Stimulated activated CD4-positive, alpha-beta T cell treated with anti-CD3 and anti-CD28 coated beads, Interleukin-4, amount 100 ng/mL, for 48 hours (primary cell): Measurements from ENCODE around the gene CA10.

Source experiments
- DNase-seq, 2 donors: peaks; one replicate each; pipeline ENCODE4 v3.0.0-alpha.2; 2020; ENCODE audit warnings: low read depth in 2 of 2

CA10 gene

DNA sequence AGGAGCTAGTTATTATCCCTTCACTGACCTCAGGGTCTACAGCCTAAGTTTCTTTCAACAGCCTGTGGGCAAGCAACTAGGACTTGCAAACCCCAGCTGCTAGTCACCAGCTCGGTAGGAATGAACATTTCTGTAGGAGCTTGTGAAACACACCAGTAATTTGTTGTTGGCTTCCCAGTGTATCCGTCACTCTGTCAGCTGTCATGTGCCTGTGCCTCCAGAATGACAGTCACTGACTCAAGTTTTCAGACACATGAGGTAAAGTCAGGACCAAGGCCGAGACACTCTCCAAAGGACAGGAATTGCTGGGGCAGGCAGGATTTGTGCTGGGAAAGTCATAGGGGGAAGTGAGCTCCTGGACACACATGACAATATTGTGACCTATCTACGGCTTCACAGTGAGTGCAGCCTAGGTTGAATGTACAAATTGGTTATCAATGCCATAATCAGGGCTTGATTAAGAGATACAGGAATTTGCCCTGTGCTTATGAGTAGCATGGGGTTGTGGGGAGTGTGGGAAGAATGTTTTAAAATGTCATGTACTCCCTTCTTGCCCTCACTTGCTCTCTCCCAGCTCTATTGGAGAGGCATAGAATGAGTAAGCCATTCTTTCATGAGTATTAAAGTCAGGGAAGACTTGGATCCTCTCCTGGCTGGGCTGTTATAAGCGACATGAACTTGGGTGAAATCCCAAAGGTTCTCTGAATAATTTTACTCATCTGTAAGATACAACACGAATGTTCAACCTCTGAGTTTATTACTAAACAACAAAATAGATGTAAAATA, 506.8 kb downstream of the CA10 start:
- no peak for DNase-seq

DNA sequence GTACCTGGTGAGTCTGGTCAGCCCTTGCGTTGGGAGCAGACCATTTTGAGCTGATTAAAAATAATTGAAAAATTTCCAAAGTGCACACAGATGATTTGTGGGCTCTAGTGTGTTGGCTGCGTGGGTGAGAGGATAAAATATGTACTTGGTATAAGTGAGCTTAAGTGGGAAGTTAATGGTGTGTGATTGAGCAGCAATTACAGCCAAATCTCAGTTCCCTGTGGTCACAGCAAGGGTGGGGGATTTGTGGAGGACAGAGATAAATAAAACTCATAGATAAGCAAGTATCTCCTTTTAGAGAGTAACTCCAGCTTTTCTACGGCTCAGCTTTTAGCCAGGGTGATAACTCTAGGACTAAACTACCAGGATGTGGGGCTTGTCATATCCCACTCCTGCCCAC, 507.7 kb downstream of the CA10 start:
- DNase-seq, result no peak

DNA sequence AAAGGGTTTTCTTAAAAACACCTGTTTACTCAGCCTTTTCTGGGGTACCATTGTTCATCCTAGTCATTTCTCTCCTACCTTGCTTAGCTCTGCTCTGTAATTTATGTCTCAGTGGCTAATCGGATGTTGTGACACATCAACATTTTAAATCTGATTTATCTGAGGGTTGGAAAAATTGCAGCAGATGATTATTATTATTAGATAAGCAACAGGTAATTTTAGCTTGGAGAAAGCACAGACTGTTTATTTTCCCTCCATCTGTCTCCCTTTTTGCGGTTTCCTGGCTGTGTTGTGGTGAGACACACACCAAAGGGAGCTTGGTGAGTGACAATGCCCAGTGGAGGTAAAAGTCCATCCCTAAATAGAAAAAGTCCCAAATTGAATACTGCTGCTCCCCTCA, 508.3 kb downstream of the CA10 start:
- no peak for DNase-seq

DNA sequence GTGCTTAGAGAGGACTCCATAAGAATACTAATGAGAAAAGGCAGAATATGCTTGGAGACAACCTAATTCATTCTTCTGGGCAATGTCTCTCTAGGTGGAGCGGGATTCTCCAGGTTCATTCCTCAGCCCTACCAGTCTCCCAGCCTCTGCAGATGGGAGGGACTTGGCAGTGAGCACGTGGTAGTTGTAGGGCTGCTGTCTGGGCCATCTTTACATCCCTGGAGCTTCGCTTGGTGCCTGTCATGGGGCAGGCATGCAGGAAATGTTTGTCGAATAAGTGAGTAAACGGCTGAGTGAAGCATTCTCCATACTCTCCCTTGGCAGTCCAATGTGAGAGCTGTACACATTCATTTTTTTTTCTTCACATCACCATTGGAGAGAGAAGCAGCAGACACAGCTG, 510.7 kb downstream of the CA10 start:
- no peak for DNase-seq

DNA sequence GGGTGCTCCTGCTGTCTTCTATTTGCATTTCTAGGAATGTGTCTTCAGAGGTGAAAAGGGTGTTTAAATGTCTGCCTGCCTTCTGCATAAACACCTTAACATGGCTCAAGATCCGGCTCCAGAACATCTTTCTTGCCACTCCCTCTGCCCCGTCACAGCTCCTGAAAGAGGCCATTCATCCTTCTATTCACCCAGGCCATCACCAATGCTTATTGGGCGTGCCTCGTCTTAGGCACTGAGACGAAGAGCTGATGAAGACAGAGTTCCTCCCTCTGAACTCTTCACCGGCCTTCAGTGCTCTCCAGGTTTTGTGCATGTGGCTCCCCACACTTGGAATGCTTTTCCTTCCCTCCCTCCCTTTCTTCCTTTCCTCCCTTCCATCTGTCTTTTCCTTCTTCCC, 511.4 kb downstream of the CA10 start:
- no peak for DNase-seq

DNA sequence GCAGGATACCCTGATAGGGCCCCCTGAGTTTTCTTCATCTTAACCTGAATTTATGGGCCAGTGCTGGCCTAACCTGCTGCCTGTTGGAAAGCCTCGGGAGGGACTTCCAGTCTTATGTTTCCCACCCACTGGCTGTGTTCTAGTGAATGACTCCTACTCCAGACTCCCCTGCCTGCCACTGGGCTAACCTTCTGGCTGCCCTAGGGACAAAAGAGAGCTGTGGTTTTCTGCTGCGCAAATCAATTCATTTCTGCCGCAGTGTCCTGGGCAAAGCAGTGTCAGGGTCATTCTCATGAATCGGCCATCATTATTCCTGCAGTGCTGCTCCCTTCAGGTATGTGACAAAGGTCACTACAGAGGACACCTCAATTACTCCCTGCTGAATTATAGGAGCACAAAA, 512.0 kb downstream of the CA10 start:
- no peak for DNase-seq

DNA sequence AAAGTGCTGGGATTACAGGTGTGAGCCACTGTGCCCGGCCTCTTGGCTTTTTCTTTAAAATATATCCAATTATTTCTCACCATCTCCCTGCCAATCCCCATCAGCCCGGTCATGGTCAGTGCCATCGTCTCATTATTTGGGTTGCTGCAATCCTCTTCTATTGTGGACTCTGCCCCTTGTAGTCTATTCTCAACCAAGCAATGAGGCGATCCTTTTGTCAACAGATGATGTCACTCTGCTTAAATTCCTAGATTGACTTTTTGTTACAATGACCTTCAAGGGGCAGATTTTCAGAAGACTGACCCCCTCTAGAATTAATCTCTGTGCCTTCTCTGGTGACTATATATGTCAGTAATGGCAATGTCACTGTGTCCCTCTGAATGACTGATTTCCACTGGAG, 513.5 kb downstream of the CA10 start:
- no peak for DNase-seq

DNA sequence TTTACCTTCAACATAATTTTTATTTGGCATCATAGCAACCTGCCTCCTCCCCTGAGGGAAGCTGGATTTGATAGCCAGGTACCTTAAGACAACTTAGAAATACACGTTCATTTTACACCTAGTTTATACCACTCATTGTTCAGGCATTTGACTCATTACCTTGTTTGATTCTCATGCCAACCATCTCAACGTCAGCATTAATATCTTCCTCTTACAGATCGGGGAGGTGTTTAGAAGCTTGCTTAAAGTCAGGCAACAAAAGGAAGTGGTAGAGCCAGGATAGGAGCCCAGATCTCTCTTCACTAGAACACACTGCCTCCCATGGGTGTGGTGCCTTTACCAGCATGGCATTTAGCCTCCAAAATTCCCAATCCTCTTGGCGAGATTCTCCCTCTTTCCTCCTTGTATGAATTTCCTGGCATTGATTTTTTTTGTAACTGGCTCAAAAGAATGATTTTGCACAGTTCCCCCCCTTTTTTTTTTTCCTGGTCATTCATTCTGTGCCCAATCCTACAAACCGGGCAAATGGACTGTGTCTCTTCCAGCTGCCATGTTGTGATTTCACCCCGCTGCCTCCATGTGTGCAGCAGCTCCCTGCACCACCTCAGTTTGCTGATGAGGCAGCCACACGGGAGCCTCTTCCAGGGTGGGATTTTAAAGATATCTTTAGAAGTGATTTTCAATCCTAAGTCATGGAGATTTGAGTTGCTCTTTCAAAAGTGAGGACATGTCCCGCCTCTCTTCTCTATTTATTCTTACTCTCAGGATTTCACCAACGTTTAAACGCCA, 514.6 kb downstream of the CA10 start:
- DNase-seq, result no peak

DNA sequence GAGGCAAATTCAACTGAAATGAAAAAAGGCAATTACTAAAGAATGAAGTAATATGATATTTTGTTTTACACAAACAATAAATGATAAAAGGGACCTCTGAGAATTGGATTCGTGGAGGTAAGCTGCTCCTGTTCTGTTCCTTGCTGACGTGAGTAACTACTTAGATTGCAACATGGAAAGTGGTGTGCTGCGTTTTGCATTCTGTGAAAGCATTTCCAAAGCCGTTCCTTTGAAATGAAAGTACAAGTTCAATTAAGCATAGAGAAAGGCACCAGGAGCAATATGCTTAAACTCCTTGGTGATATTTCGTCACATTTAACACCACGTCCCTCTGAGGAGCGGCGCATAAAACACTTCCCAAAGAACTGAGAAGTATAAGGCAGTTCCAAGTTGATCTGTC, 516.5 kb downstream of the CA10 start:
- no peak for DNase-seq

DNA sequence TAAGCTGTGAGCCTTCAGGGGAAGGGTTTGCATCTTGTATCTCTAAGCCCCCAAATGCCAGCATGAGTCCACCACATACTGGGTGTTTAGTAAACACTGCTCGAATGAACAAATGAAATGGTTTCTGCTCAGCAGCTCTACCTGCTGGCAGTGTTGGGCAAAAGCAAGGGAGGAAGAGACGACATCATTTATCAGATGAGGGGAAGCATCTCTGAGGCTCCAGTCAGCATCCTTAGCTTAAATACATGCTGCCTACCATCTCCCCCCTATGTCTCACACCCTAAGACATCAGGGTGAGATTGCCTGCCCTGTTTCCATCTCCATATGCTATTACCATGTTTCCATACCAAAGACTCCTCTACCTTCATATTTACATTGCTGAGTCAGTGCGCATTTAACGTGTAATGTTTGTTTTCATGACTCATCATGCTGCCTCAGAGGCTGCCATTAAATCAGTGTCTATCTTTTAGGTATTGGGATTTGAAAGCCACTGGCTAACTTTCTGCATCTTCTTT, 518.3 kb downstream of the CA10 start:
- no peak for DNase-seq

DNA sequence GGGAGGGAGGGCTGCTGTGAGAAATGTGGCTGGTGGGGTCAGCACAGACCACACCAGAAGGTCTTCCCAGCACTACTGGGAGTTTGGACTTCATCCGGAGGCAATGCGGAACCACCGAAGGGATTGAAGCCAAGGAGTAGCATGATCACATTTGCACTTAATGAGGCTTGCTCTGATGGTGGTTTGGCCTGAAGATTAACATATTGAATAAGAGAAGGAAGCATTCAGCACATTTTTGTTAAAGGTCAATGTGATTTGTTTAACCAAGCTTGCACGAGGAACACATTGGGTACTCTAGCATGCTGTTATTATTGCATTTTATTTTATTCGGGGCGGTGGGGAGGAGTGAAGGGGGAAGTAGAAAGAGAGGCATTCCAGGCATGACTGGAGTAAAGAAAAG, 519.5 kb downstream of the CA10 start:
- DNase-seq, result no peak

DNA sequence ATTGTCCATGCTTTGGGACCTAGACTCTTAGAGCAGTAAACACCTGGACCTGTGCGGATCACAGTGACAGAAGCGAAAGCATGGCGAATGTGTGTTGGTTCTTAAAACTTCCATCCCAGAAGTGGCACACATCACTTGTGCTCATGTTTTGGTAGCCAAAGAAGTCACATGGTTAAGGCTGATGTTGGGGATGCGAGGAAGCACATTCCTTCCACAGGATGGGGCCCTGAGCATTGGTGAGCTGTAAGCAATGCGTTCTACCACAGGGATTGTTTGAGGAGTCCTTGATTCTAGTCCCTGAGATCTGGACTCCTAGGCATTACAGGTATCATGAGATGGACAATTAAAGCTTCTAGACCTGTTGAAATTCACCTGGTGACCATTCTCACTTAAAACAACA, 522.2 kb downstream of the CA10 start:
- no peak for DNase-seq

DNA sequence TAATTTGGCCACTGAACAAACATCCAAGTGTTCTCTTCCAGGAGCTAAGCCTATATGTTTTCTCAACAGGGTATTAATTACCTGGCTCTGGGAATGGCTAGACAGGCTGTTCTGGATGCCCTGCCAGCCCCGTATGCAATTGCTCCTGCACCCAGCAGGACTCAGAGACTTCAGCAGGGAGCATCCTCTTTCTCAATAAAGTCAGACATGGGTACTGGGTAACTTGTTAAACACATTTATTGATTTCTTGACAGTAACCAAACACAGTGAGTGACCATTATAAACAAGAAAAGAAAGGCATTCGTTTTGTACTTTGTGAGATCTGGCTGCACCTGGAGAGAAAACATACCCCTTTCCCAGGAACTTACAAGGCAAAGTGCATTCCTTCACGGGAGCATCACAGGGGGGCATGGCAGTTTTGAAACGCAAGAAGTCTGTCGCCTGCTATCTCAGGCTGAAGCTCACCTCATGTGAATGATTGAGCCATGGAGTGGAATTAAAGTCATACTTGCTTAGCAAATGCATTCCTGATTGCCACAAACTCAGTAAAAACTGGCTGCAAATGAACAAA, 528.3 kb downstream of the CA10 start:
- no peak for DNase-seq

DNA sequence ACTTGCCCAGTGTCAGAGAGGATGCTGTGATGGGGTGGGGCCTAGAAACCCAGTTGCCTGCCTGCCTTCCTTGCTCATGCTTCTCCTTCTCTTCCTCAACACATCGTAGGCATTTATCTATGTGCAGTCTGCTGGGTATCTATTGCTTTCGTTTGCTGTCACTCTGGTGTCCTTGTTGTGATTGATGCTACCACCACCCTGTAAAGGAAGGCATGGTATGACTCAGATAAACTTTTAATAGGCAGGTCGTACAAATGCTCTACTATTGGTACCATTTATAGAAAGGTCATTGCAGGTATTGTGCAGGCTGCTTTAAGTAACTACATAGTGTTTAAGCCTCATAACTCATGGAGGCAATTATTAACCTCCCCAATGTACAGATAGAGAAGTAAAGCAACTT, 529.3 kb downstream of the CA10 start:
- no peak for DNase-seq

DNA sequence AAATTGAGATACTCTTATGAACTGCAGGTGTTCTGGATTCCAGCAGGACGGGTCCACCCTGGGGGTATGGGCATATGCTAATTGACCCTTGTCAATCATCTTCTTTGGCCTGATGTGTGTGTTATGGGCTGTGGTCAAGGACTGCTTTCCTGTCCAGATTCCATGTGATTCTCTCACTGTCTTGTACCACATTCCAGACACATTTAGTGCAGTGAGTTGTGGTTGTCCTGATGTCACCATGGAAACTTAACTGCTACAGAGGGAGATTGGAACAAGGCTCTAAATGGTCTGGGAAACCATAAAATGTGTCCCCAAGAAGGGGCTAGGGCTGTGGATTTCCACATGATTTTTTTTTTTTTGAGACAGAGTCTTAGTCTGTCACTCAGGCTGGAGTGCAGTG, 530.7 kb downstream of the CA10 start:
- no peak for DNase-seq

DNA sequence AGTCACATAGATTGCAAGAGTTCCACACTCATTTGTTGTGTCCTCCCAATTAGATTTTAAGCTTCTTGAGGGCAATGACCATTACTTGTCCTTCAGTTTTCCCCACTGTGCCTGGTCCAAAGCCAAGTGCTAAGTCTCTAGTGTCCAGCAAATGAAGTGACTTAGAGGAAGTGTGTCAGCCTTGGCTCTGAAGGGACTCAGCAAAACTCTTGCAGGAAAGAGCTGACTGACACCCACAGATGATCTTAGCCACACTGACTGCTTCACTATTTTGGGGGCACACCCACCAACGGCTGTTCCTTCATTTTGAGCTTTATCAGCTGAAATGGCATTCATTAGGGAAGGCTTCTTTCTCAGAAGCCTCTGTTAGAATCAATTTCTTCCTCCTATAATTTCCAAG, 540.0 kb downstream of the CA10 start:
- DNase-seq, result no peak

DNA sequence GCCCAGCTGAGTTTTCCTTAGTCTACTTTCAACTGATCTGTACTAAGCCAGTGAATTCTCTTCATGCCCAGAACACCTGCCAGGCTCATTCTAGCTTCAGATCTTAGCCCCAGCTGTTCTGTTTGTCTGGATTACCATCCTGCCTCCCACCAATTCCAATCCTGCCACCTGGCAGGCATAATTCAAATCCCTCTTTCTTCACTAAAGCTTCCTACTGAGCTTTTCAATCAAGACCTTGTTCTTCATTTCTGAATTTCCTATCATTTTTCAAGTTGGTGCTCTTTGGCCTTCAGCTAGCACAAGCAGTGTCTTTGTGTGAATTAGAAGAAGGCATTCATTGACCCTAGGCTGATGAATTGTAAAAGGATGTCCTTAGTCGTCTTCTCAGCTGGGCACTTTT, 540.5 kb downstream of the CA10 start:
- no peak for DNase-seq

DNA sequence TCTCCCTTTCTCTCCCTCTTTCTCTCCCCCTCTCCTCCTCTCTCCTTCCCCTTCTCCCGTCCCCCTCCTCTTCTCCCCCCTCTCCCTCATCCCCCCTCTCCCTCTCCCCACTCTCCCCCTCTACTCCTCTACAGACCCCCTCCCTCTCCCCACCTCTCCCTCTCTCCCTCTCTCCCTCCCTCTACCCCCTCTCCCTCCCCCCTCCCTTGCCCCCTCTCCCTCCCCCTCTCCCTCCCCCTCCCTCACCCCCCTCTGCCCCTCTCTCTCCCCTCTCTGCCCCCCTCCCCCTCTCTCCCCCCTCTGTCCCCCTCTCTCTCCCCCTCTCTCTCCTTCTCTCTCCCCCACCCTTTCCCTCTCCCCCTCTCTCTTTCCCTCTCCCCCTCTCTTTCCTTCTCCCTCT, 545.3 kb downstream of the CA10 start:
- DNase-seq, result no peak

DNA sequence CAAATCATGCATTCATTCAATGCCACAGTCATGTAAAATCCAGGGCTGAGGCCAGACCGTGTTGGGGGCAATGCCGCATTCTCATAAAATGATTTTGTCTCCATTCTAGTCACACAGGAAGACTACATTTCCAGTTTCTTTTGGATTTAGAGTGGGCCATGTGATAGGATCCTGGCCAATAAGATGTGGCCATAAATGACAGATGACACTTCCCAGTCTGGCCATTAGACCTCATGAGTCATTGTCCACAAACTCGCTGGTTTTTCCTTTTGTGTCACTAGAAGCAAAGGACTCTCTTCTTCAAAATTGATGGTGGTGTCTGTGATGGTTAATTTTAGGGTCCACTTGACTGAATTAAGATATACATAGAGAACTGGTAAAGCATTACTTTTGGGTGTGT, 545.8 kb downstream of the CA10 start:
- no peak for DNase-seq

DNA sequence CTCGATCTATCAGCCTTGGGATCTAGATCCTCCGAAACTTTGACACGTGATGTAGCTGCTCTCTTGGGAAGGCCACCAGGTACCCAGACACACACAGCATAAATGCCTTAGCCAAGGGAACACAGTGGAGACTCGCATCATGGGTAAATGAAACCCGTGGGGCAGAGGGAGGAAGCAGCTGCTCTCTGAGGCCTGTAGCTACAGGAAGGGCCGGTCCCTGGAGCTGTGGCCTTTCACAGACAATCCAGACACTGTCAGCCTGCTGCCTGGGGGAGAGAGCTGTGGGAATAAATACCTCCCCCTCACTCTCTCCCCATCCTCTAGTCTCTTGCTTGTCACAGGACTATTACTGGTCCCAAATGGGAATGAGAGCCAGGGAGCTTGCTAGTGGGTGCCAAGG, 546.9 kb downstream of the CA10 start:
- no peak for DNase-seq

DNA sequence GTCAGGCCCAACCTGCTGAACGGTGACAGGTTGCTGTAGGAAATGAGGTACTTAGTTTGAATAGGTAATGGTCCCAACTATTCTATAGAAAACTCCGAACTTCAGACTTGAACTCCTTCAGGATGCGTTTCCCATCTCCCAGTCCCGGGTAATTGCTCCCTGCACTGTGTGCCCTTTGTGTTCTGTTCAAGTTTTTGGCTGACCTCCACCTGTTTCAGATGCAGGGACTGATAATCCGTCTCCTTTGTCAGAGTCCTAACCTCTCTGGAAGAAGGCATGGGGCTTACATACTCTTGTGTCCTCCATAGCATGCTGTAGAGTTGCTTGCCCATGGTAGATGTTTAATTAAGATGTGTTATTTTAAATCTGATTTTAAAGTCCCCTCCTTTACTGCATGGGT, 547.7 kb downstream of the CA10 start:
- DNase-seq, result no peak

DNA sequence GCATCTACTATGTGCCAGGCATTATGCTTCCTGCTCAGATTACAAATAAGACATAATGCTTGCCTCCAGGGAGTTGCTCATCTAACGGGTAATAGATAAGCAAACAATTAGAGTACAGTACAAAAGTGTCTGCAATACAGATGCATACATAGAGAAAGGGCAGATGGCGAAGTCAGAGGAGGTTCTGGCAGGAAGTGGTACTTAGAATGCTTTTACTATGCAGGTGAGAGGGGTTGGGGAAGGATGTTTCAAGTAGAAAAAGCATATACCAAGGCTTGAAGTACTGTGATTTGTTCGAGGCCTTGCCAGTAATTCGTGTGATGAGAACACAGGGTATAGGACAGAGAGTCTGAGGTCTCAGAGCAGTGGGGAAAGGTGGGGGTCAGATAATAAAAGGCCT, 548.4 kb downstream of the CA10 start:
- no peak for DNase-seq
